Natural killer cell (primary cell): ENCODE measurements around the gene TXNRD3. TPM values are rescaled to one million over a fixed set of nuclear protein-coding genes. Genes with fewer than 3 reads are reported as not detected.

Experiments
- ATAC-seq, 3 donors: fragments of 150-1000 bp in 2 of 3; fragments of 200-7000 bp in 1 of 3; cut with Tn5 transposase; 1 replicate in 1 of 3; 2 replicates in 2 of 3; pipeline ENCODE4 v1.10.0; 2021; ENCODE audit warnings: mild to moderate bottlenecking in 2 of 3, moderate library complexity in 2 of 3
- DNase-seq, 2 donors: peaks; one replicate each; pipeline versions ENCODE4 v3.0.0 to v3.0.0-alpha.2; 2013 to 2021; ENCODE audit warnings: mixed read lengths in 1 of 2
- H3K27ac ChIP-seq: one replicate; pipeline ENCODE4 v1.5.1; 2013; ENCODE audit warnings: mild to moderate bottlenecking, low read length
- H3K27me3 ChIP-seq: one replicate; pipeline ENCODE4 v1.6.1; 2013; ENCODE audit warnings: low read length; ENCODE audit not compliant: control insufficient read depth, insufficient read depth
- H3K36me3 ChIP-seq: one replicate; pipeline ENCODE4 v1.6.1; 2013; ENCODE audit warnings: low read length; ENCODE audit not compliant: control insufficient read depth, insufficient read depth
- H3K4me1 ChIP-seq: one replicate; pipeline ENCODE4 v1.6.1; 2013; ENCODE audit warnings: low read length; ENCODE audit not compliant: control insufficient read depth, insufficient read depth
- H3K4me3 ChIP-seq: one replicate; pipeline ENCODE4 v1.5.1; 2013; ENCODE audit warnings: low read length
- H3K9me3 ChIP-seq: one replicate; pipeline ENCODE4 v1.6.1; 2013; ENCODE audit warnings: low read length; ENCODE audit not compliant: control insufficient read depth, insufficient read depth
- H3K27ac Mint-ChIP-seq, 2 donors: one replicate each; pipeline ENCODE4 v1.8.0; 2022; ENCODE audit warnings: mild to moderate bottlenecking in 2 of 2, mixed read lengths in 2 of 2, moderate library complexity in 1 of 2
- H3K27me3 Mint-ChIP-seq, 2 donors: one replicate each; pipeline ENCODE4 v1.8.0; 2022; ENCODE audit warnings: low read depth in 2 of 2, mixed read lengths in 2 of 2
- H3K36me3 Mint-ChIP-seq: one replicate; pipeline ENCODE4 v1.8.0; 2022; ENCODE audit warnings: mixed read lengths
- H3K4me1 Mint-ChIP-seq, 2 donors: one replicate each; pipeline ENCODE4 v1.8.0; 2022; ENCODE audit warnings: mixed read lengths in 2 of 2
- H3K4me3 Mint-ChIP-seq: one replicate; pipeline ENCODE4 v1.8.0; 2022; ENCODE audit warnings: mild to moderate bottlenecking, moderate library complexity, mixed read lengths
- H3K9me3 Mint-ChIP-seq, 2 donors: one replicate each; pipeline ENCODE4 v1.8.0; 2022; ENCODE audit warnings: mixed read lengths in 2 of 2
- WGBS: methylation state at CpG from one replicate; pipeline ENCODE4 v1.1.7; 2013; ENCODE audit warnings: missing lambda C conversion rate; ENCODE audit not compliant: insufficient coverage; 5-methylcytosine and 5-hydroxymethylcytosine counted together
- intact Hi-C: fragments of 100-400 bp; cut with micrococcal nuclease; formaldehyde crosslinking; loops from one replicate; pipeline ENCODE4 v1.14.2; 2022
- total RNA-seq, 4 donors: library from RNA; stranded (reverse); fragments of 120-200 nt in 1 of 4; gene quantifications; one replicate each; pipeline versions ENCODE4 v1.2.3 to v1.2.4, GENCODE V29; 2013 to 2022
- TF ChIP-seq, protein P1 (sequence below): fragments of 200-600 bp; IDR thresholded peaks from one replicate; pipeline ENCODE4 v1.8.0; 2022; ENCODE audit warnings: antibody characterized with exemption

TXNRD3 gene
- total RNA-seq, 3 donors from 2014 or later (not counting 1 experiment from before 2014, with no cell fraction given): 0.77 to 1.1 (median 0.80) TPM

DNA sequence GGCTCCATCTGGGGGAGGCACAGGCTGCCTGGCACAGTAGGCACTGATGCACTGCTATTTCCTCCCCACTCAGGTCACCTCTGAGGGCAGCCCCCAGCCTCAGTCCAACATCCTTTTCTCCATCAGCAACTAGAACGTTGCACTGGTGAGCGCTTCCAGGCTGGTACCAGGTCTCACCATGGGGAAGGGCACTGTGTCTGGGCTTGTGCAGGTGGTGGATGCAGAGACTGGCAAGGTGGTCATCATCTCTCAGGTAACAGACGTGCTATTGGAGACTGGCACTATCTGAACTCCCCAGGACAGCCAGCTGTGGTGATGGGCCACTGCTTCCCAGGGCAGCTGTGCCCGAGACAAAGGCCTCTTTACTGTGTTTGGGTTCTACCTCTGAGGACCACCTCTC is 8.3 kb upstream of the TXNRD3 start:
- TF ChIP-seq, protein P1, sequence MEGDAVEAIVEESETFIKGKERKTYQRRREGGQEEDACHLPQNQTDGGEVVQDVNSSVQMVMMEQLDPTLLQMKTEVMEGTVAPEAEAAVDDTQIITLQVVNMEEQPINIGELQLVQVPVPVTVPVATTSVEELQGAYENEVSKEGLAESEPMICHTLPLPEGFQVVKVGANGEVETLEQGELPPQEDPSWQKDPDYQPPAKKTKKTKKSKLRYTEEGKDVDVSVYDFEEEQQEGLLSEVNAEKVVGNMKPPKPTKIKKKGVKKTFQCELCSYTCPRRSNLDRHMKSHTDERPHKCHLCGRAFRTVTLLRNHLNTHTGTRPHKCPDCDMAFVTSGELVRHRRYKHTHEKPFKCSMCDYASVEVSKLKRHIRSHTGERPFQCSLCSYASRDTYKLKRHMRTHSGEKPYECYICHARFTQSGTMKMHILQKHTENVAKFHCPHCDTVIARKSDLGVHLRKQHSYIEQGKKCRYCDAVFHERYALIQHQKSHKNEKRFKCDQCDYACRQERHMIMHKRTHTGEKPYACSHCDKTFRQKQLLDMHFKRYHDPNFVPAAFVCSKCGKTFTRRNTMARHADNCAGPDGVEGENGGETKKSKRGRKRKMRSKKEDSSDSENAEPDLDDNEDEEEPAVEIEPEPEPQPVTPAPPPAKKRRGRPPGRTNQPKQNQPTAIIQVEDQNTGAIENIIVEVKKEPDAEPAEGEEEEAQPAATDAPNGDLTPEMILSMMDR: no peak
- no peak for DNase-seq
- H3K4me1 Mint-ChIP-seq: peaks cover 16 to 17% of the 10 kb centered on the region in 2 donors
- intact Hi-C loops: no loop called here
- Histone ChIP-seq H3K27ac (no peak overlapping the region), H3K9me3 (no peaks in the 10 kb centered on the region), H3K36me3 (no peaks in the 10 kb centered on the region), H3K27me3 (no peaks in the 10 kb centered on the region), H3K4me1 (peaks cover 8% of the 10 kb centered on the region), H3K4me3 (no peak overlapping the region)
- no peak overlapping the region for H3K27ac Mint-ChIP-seq
- H3K27me3 Mint-ChIP-seq: peaks cover 7 to 9% of the 10 kb centered on the region in 2 donors
- no peak for ATAC-seq
- no peaks in the 10 kb centered on the region for H3K36me3 Mint-ChIP-seq
- H3K9me3 Mint-ChIP-seq: no peaks in the 10 kb centered on the region
- H3K4me3 Mint-ChIP-seq: no peak overlapping the region
- WGBS: 82% methylated on average over 4 of the region's 4 CpGs

DNA sequence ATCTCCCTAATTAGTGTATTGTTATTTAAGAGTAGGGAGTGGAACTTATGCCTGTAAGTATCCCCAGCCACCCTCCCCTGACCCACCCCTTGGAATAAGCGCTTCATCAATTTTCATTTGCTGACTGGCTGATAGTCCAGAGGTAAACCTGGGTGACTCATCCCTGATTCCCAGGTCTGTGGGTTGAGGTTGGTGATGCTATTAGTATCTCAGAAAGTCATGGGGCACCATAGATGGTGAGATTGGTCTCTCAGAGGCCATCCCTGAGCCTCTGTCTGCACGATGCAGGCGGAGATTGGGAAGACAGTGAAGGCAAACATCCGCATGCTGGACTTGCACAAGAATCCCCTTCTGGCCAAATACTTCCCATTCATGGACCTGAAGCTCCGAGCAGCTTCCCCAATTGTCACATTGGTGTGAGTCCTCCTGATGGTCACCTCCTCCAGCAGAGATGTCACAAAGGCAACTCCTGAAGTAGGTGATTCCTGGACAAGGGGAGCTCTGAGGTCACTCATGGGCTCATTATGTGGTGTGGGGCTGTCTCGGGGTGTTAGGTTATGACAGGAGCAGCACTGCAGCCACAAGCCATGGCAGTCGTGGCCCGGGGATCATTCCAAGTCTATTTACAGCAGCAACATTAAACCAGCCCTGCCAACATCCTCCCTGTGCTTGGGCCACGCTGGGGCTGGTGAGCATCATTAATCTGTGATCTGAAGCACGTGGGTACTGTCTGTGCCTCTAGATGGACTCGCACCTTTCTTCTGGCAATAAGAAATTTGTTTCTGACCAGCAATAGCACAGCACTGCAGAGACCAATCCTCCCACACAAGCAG is 6.8 kb upstream of the TXNRD3 start:
- Histone ChIP-seq H3K9me3 (no peaks in the 10 kb centered on the region), H3K36me3 (no peaks in the 10 kb centered on the region), H3K4me3 (no peak overlapping the region), H3K27ac (no peak overlapping the region), H3K27me3 (no peaks in the 10 kb centered on the region), H3K4me1 (peaks cover 8% of the 10 kb centered on the region)
- TF ChIP-seq, protein P1: no peak
- H3K4me3 Mint-ChIP-seq: no peak overlapping the region
- 87% methylated on average over 10 of the region's 11 CpGs for WGBS
- no peaks in the 10 kb centered on the region for H3K36me3 Mint-ChIP-seq
- DNase-seq: no peak
- H3K4me1 Mint-ChIP-seq: peaks cover 16 to 17% of the 10 kb centered on the region in 2 donors
- intact Hi-C loops: no loop called here
- no peak for ATAC-seq
- no peaks in the 10 kb centered on the region for H3K9me3 Mint-ChIP-seq
- H3K27me3 Mint-ChIP-seq: peaks cover 7 to 16% of the 10 kb centered on the region in 2 donors
- no peak overlapping the region for H3K27ac Mint-ChIP-seq

DNA sequence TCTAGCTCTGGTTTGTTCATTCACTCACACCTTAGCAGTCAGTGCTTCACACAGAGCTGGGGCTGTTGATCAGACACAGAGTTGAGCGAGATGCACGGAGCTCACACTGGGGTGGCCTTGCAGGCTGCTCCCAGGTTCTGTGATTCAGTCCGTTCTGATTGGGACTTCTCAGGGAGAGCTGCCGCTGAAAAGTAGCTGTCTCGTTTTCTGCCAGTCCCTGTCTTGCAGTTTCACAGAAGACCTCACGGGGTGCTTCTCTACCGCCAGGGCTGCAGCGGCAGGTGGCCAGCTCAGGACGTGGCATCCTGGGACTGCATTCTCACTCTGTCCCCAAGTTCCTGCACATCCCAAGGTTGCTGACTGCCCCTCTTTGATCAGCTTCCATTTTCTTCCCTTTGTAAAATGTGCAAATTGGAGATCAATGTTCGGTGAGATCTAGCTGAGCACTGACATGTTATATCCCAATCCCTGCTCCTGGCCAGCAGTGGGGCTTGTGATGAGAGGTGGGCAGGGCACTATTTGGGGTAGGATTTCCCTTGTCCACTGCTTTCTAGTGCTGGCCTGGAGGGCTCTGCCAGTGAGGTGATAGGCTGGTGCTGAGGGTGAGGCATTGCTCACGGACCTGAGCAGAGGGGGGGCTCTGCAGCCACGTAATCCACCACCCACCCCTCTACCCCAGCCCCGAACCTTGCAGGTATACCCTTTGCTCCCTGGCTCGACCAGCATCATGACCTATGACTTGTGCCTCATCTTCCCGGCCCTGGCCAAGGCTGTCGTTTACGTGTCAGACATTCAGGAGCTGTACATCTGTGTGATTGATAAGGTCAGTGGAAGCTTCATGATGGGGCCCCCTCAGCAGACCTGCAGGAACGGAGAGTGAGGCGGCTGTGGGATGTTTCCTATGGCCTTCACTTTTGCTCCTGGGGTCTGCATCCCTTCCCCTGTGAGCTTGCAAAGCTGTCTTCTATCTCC is 5.3 kb upstream of the TXNRD3 start:
- no peak for ATAC-seq
- H3K27me3 ChIP-seq: no peaks in the 10 kb centered on the region
- Mint-ChIP-seq H3K9me3 (no peaks in the 10 kb centered on the region), H3K4me3 (no peak overlapping the region), H3K27ac (no peak overlapping the region), H3K4me1 (peaks cover 2 to 3% of the 10 kb centered on the region in 2 donors), H3K36me3 (no peaks in the 10 kb centered on the region), H3K27me3 (peaks cover 7 to 11% of the 10 kb centered on the region in 2 donors)
- TF ChIP-seq, protein P1: no peak
- H3K9me3 ChIP-seq: no peaks in the 10 kb centered on the region
- no peak overlapping the region for H3K4me3 ChIP-seq
- 81% methylated on average over 18 of the region's 19 CpGs for WGBS
- H3K36me3 ChIP-seq: no peaks in the 10 kb centered on the region
- no peak for DNase-seq
- no peaks in the 10 kb centered on the region for H3K4me1 ChIP-seq
- H3K27ac ChIP-seq: no peak overlapping the region
- intact Hi-C loops: no loop called here
